Measurements from ENCODE around the gene MRM3. TPM values are rescaled to one million over a fixed set of nuclear protein-coding genes. Genes with fewer than 3 reads are reported as not detected.
"Not testable (repeated sequence)": the region's sequence is repeated elsewhere in the genome, so short reads cannot be mapped to it uniquely, and the experiment has no call there.

The MRM3 gene
- polyA plus RNA-seq, 4 donors = 16.6 to 20.7 (median 18.6) TPM

DNA sequence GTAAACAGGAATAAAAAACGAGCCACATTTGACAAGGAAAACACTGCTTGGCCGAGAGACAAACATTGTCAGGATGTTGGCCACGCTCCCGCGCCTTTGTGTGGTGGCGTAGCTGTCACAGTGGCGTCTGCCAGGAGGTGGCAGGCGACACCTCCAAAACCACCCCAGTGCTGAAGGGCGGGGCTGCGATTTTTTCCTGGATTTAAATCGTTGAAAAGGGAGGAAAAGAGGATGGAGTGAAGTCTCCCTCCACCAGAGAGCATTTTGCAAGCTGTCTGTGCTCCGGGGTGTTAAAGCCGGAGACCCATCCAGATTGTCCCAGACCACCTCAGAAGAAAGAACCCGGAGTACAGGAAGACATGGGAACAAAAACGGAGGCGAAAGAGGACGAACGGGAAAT, 12.7 kb downstream of the MRM3 start:
- DNase-seq (ENCODE audit: low read depth in 4 of 4, low spot score in 3 of 4) = peak; percentile 65 to 72 (median 70)

GRCh38 chr17:795276-795675, 13.1 kb downstream of the MRM3 start:
- DNase-seq (ENCODE audit: low read depth in 4 of 4, low spot score in 3 of 4) = no peak

DNA sequence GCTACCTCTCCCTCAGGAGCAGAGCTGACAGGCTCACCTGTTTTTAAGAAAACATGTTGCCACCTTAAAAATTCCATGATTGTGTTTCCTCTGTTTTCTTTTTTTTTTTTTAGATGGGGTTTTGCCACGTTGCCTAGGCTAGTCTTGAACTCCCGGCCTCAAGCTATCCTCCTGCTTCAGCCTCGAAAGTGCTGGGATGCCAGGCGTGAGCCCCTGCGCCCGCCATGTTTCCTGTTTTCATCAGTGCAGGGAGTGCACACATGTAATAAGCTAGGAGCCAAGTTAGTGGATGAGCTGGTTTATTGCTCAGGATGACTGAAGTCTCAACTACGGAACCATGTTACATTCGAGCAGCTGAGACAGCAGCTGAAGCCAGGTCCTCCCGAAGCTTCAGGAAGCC, 13.6 kb downstream of the MRM3 start:
- no peak for DNase-seq (ENCODE audit: low read depth in 4 of 4, low spot score in 3 of 4)

DNA sequence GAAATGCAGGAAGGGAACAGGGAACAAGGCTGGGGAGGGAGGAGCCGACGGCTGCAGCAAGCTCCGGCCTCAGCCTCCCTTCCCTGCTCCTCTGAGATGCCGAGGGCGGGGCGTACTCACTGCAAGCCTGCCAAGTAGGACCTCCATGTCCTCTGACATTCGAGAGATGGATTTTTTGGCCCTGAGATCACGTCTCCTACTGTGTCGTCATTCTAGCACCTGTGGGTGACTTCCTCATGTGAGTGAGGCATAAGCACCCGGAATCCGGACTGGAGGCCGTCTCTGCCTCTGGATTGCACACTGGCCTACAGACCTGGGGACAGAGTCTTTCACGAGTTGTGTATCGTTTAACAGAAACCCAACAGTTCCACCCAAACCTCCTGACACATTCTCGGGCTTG, 14.5 kb downstream of the MRM3 start:
- DNase-seq (ENCODE audit: low read depth in 4 of 4, low spot score in 3 of 4) = no peak

- no peak for DNase-seq (ENCODE audit: low read depth in 4 of 4, low spot score in 3 of 4)
Observed at GRCh38 chr17:797236-797840, 15.2 kb downstream of the MRM3 start.

DNA sequence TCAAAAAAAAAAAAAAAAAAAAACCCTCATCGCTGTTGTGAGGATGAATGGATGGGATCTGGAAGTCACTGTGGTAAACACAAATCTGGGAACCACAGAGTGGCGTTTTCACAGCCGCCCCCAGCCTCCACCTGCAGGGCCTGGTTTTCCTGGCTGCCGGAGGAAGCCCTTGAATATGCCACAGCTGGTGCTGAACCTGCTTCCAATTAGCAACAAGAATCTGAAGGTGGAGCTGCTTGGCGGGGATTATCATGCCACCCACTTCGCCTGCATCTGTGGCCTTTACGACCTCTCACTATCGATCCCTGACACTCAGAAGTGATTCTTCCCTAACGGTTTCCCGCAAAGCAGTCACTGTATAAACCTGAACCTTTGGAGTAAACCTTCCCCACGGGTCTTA, 16.1 kb downstream of the MRM3 start:
- DNase-seq (ENCODE audit: low read depth in 4 of 4, low spot score in 3 of 4) = no peak

GRCh38 chr17:799261-799660, 17.1 kb downstream of the MRM3 start:
- DNase-seq (ENCODE audit: low read depth in 4 of 4, low spot score in 3 of 4) = no peak

DNA sequence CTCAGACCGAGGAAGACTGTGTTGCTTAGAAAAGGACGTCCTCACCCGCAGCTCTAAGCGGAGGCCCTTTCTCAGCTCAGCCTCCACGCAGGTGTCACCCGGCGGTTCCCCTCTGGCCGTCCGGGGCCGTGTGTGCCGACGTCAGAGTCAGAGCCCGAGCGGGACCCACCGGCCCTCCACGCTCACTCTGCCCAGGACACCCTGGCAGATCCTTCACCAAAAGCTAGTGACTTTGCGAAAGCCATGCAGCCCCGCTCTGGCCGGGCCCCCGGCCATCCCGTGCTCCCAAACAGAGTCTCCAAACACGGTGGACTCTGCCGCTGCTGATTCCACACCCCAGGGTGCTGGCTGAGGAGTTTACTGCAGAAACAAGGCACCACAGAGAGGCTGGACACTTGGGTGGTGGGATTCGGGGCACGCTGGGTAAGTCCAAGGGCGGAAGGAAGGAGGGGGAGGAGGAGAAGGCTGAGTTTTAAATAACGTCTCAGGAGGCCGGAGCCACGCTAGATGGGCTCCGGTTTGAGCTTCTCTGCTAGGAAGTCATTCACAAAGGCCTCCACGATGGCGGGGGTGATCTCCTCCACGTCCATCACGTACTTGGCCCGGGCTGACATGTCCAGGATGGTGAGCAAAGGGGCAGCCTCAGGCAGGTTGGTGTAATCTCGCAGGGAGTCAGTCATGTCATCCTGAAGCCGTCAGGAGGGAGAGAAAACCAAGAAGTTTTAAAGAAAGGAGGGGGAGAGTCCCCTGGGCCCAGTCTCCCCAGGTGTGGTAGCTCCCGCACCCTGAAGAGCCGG, 18.5 kb downstream of the MRM3 start:
- no peak for DNase-seq (ENCODE audit: low read depth in 4 of 4, low spot score in 3 of 4)

GRCh38 chr17:801660-802059, 19.5 kb downstream of the MRM3 start:
- DNase-seq (ENCODE audit: low read depth in 4 of 4, low spot score in 3 of 4) = no peak

GRCh38 chr17:802481-802880, 20.3 kb downstream of the MRM3 start:
- DNase-seq (ENCODE audit: low read depth in 4 of 4, low spot score in 3 of 4) = no peak

- DNase-seq (ENCODE audit: low read depth in 4 of 4, low spot score in 3 of 4) = no peak
Observed at GRCh38 chr17:802901-803881, 21.0 kb downstream of the MRM3 start.

- DNase-seq (ENCODE audit: low read depth in 4 of 4, low spot score in 3 of 4) = no peak
Observed at GRCh38 chr17:804541-805435, 22.6 kb downstream of the MRM3 start.

DNA sequence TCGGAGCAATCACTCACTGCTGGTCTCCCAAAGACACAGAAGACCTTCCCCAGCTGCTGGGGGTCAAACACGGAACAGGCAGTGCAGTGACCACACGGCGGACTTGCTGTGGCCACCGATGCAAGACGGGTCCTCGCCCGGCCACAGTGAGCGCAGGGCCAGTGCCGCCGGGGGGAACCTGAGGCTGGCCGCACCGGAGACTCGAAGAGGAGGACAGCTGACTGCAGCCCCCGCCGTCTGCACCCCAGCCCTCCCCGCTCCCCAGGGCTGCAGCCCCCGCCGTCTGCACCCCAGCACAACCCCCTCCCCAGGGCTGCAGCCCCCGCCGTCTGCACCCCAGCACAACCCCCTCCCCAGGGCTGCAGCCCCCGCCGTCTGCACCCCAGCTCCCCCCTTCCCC, 23.7 kb downstream of the MRM3 start:
- not testable (repeated sequence) for DNase-seq (ENCODE audit: low read depth in 4 of 4, low spot score in 3 of 4)

DNA sequence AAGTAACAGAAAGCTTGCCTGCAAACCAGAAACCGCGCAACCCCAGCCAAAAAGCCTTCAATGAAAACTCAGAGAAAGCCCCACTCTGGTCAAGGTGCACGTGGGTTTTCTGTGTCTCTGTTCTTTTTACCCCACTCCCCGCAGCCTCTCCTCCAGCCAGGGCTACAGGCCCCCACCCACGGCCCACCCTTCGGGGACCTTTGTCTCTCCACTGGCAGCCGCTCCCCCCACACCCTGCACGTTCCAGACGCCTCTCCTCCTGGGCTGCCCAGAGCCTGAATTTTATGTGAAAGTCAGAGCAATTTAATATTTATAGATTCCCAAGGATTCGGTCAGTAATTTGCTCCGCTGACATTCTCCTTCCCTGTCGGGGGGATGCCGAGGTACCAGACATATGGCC, 24.2 kb downstream of the MRM3 start:
- DNase-seq (ENCODE audit: low read depth in 4 of 4, low spot score in 3 of 4) = no peak

GRCh38 chr17:806781-807522, 24.8 kb downstream of the MRM3 start:
- DNase-seq (ENCODE audit: low read depth in 4 of 4, low spot score in 3 of 4) = no peak

- no peak for DNase-seq (ENCODE audit: low read depth in 4 of 4, low spot score in 3 of 4)
Observed at GRCh38 chr17:807523-808294, 25.6 kb downstream of the MRM3 start.

DNA sequence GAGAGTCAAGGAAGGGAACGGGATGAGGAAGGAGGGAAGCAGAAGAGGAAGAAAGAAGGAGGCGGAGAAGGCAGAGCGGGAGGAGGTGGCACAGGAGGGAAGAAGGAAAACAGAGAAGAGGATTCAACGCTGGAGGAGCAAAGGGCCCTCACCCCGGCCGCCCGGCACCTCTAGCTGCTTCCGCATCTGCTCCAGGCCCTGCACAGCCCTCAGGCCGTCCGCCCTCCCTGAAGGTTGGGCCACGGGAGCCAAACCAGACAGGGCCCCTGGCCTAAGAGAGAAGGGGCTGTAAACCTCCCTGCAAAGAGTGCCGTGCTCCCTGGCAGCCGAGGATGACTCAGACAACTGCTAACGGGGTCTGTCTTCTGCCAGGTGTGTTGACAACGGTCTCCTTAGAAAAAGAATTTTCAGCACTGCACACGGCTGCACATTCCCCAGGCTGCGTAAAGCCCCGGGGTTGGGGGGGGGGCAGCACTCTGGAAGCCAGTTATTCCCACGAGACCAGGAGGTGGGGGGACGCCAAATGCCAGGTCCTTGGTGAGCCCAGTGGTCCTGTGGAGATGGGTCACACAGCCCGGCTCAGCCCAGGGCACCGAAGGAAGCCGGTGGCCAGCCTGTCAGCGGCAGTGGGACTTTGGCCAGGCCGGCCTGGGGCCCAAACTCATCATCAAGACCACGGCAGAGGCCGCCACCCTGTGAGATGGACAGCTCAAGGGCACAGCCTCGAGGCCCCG, 29.1 kb downstream of the MRM3 start:
- no peak for DNase-seq (ENCODE audit: low read depth in 4 of 4, low spot score in 3 of 4)

DNA sequence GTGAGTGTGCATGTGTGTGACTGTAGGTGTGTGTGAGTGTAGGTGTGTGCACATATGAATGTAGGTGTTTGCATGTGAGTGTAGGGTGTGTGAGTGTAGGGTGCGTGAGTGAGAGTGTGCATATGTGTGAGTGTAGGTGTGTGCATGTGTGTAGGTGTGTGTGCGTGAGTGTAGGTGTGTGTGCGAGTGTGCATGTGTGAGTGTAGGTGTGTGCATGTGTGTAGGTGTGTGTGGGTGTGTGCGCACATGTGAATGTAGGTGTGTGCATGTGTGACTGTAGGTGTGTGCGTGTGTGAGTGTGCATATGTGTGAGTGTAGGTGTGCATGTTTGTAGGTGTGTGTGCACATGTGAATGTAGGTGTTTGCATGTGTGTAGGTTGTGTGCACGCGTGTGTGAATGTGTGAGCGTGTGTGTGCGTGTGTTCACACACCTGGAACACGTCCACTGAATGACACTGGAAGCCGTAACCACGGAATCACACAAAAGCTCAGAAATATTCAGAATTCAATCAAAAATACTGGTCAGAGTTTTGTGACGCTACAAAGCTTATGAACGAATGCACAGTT, 30.6 kb downstream of the MRM3 start:
- DNase-seq (ENCODE audit: low read depth in 4 of 4, low spot score in 3 of 4) = no peak

Data from right renal pelvis (tissue), 4 donors.